HG02938 (cell line): Measurements from ENCODE around the gene PTPRD.

Experiments used
- ATAC-seq: cut with Tn5 transposase; IDR thresholded peaks from one replicate; pipeline ENCODE4 v1.9.1; 2021; ENCODE audit warnings: mild to moderate bottlenecking, moderate library complexity; ENCODE audit not compliant: unreplicated experiment

PTPRD gene

GRCh38 chr9:8760000-8760767 lies 1852.6 kb downstream of the PTPRD start:
- no peak for ATAC-seq

- ATAC-seq = no peak
These were observed 1854.9 kb downstream of the PTPRD start for GRCh38 chr9:8757881-8758280.

GRCh38 chr9:8754751-8755150 lies 1858.1 kb downstream of the PTPRD start:
- ATAC-seq = no peak

GRCh38 chr9:8751406-8751930 lies 1861.3 kb downstream of the PTPRD start:
- no peak for ATAC-seq

GRCh38 chr9:8750639-8751051 lies 1862.2 kb downstream of the PTPRD start:
- no peak for ATAC-seq

- ATAC-seq = no peak
These were observed 1867.5 kb downstream of the PTPRD start for GRCh38 chr9:8745347-8745746.

GRCh38 chr9:8738945-8739344 lies 1873.9 kb downstream of the PTPRD start:
- no peak for ATAC-seq

GRCh38 chr9:8736805-8737204 lies 1876.0 kb downstream of the PTPRD start:
- no peak for ATAC-seq

- no peak for ATAC-seq
These were observed 1878.0 kb downstream of the PTPRD start for GRCh38 chr9:8734760-8735159.

- ATAC-seq = no peak
These were observed 1879.5 kb downstream of the PTPRD start for GRCh38 chr9:8733131-8733954.

GRCh38 chr9:8732367-8733075 lies 1880.3 kb downstream of the PTPRD start:
- ATAC-seq = no peak

- ATAC-seq = no peak
These were observed 1882.2 kb downstream of the PTPRD start for GRCh38 chr9:8730618-8731017.

- no peak for ATAC-seq
These were observed 1883.9 kb downstream of the PTPRD start for GRCh38 chr9:8728910-8729309.

GRCh38 chr9:8727191-8727590 lies 1885.6 kb downstream of the PTPRD start:
- no peak for ATAC-seq

GRCh38 chr9:8726692-8727091 lies 1886.1 kb downstream of the PTPRD start:
- no peak for ATAC-seq

GRCh38 chr9:8725635-8726034 lies 1887.2 kb downstream of the PTPRD start:
- ATAC-seq = no peak

- no peak for ATAC-seq
These were observed 1888.4 kb downstream of the PTPRD start for GRCh38 chr9:8724284-8725018.

GRCh38 chr9:8723195-8723594 lies 1889.6 kb downstream of the PTPRD start:
- ATAC-seq = no peak

GRCh38 chr9:8719833-8720486 lies 1892.8 kb downstream of the PTPRD start:
- ATAC-seq = no peak

- ATAC-seq = no peak
These were observed 1894.6 kb downstream of the PTPRD start for GRCh38 chr9:8718121-8718725.
